ENCODE data around the gene CACNG4. TPM values are rescaled to one million over a fixed set of nuclear protein-coding genes. Genes with fewer than 3 reads are reported as not detected.

The CACNG4 gene
- total RNA-seq, 2 donors from 2014 or later = not detected

- Mint-ChIP-seq H3K36me3 (no peaks in the 10 kb centered on the region), H3K4me1 (ENCODE audit: low read depth in 2 of 2) (no peaks in the 10 kb centered on the region), H3K27me3 (peaks cover under 1 to 7% of the 10 kb centered on the region in 2 donors), H3K27ac (no peak overlapping the region), H3K9me3 (no peaks in the 10 kb centered on the region), H3K4me3 (no peak overlapping the region)
- ATAC-seq = no peak
- DNase-seq (ENCODE audit: low spot score) = no peak
Observed at GRCh38 chr17:67013891-67014290, 49.4 kb downstream of the CACNG4 start.

GRCh38 chr17:67015001-67015400, 50.5 kb downstream of the CACNG4 start:
- H3K4me1 Mint-ChIP-seq (ENCODE audit: low read depth in 2 of 2) = no peaks in the 10 kb centered on the region
- no peaks in the 10 kb centered on the region for H3K9me3 Mint-ChIP-seq
- no peak overlapping the region for H3K27ac Mint-ChIP-seq
- DNase-seq (ENCODE audit: low spot score) (no peak), ATAC-seq (no peak)
- H3K4me3 Mint-ChIP-seq = no peak overlapping the region
- no peaks in the 10 kb centered on the region for H3K36me3 Mint-ChIP-seq
- H3K27me3 Mint-ChIP-seq = peaks cover 0 to 4% of the 10 kb centered on the region in 2 donors

GRCh38 chr17:67016039-67016762, 51.7 kb downstream of the CACNG4 start:
- no peak for DNase-seq (ENCODE audit: low spot score)
- Mint-ChIP-seq H3K27me3 (peaks cover 0 to 3% of the 10 kb centered on the region in 2 donors), H3K9me3 (no peaks in the 10 kb centered on the region), H3K27ac (no peak overlapping the region), H3K36me3 (no peaks in the 10 kb centered on the region), H3K4me3 (no peak overlapping the region), H3K4me1 (ENCODE audit: low read depth in 2 of 2) (no peaks in the 10 kb centered on the region)
- no peak for ATAC-seq

- DNase-seq (ENCODE audit: low spot score) (no peak), ATAC-seq (no peak)
- no peaks in the 10 kb centered on the region for H3K36me3 Mint-ChIP-seq
- H3K27me3 Mint-ChIP-seq = peaks cover 0 to 3% of the 10 kb centered on the region in 2 donors
- no peak overlapping the region for H3K27ac Mint-ChIP-seq
- H3K4me1 Mint-ChIP-seq (ENCODE audit: low read depth in 2 of 2) = no peaks in the 10 kb centered on the region
- H3K9me3 Mint-ChIP-seq = no peaks in the 10 kb centered on the region
- no peak overlapping the region for H3K4me3 Mint-ChIP-seq
Observed at GRCh38 chr17:67017910-67018309, 53.4 kb downstream of the CACNG4 start.

- H3K27ac Mint-ChIP-seq = no peak overlapping the region
- no peaks in the 10 kb centered on the region for H3K9me3 Mint-ChIP-seq
- H3K4me1 Mint-ChIP-seq (ENCODE audit: low read depth in 2 of 2) = no peaks in the 10 kb centered on the region
- H3K4me3 Mint-ChIP-seq = no peak overlapping the region
- H3K36me3 Mint-ChIP-seq = no peaks in the 10 kb centered on the region
- DNase-seq (ENCODE audit: low spot score) (no peak), ATAC-seq (no peak)
- H3K27me3 Mint-ChIP-seq = peaks cover 0 to 3% of the 10 kb centered on the region in 2 donors
Observed at GRCh38 chr17:67018471-67019434, 54.2 kb downstream of the CACNG4 start.

GRCh38 chr17:67019809-67020208, 55.3 kb downstream of the CACNG4 start:
- H3K4me1 Mint-ChIP-seq (ENCODE audit: low read depth in 2 of 2) = no peaks in the 10 kb centered on the region
- H3K27ac Mint-ChIP-seq = no peak overlapping the region
- ATAC-seq (no peak), DNase-seq (ENCODE audit: low spot score) (no peak)
- no peak overlapping the region for H3K4me3 Mint-ChIP-seq
- no peaks in the 10 kb centered on the region for H3K27me3 Mint-ChIP-seq
- no peaks in the 10 kb centered on the region for H3K9me3 Mint-ChIP-seq
- no peaks in the 10 kb centered on the region for H3K36me3 Mint-ChIP-seq

- no peaks in the 10 kb centered on the region for H3K4me1 Mint-ChIP-seq (ENCODE audit: low read depth in 2 of 2)
- H3K27ac Mint-ChIP-seq = no peak overlapping the region
- H3K27me3 Mint-ChIP-seq = no peaks in the 10 kb centered on the region
- H3K4me3 Mint-ChIP-seq = no peak overlapping the region
- DNase-seq (ENCODE audit: low spot score) (no peak), ATAC-seq (no peak)
- H3K9me3 Mint-ChIP-seq = no peaks in the 10 kb centered on the region
- H3K36me3 Mint-ChIP-seq = no peaks in the 10 kb centered on the region
Observed at GRCh38 chr17:67020293-67020766, 55.8 kb downstream of the CACNG4 start.

- Mint-ChIP-seq H3K27ac (no peak overlapping the region), H3K4me1 (ENCODE audit: low read depth in 2 of 2) (no peaks in the 10 kb centered on the region), H3K36me3 (no peaks in the 10 kb centered on the region), H3K4me3 (no peak overlapping the region), H3K27me3 (no peaks in the 10 kb centered on the region), H3K9me3 (no peaks in the 10 kb centered on the region)
- DNase-seq (ENCODE audit: low spot score) (no peak), ATAC-seq (no peak)
Observed at GRCh38 chr17:67021196-67021595, 56.7 kb downstream of the CACNG4 start.

GRCh38 chr17:67021743-67022450, 57.4 kb downstream of the CACNG4 start:
- Mint-ChIP-seq H3K36me3 (no peaks in the 10 kb centered on the region), H3K27ac (no peak overlapping the region), H3K4me1 (ENCODE audit: low read depth in 2 of 2) (no peaks in the 10 kb centered on the region), H3K9me3 (no peaks in the 10 kb centered on the region), H3K27me3 (no peaks in the 10 kb centered on the region), H3K4me3 (no peak overlapping the region)
- DNase-seq (ENCODE audit: low spot score) (no peak), ATAC-seq (no peak)

- ATAC-seq (no peak), DNase-seq (ENCODE audit: low spot score) (no peak)
- H3K4me1 Mint-ChIP-seq (ENCODE audit: low read depth in 2 of 2) = no peaks in the 10 kb centered on the region
- no peak overlapping the region for H3K4me3 Mint-ChIP-seq
- H3K9me3 Mint-ChIP-seq = no peaks in the 10 kb centered on the region
- H3K27me3 Mint-ChIP-seq = no peaks in the 10 kb centered on the region
- H3K27ac Mint-ChIP-seq = no peak overlapping the region
- no peaks in the 10 kb centered on the region for H3K36me3 Mint-ChIP-seq
Observed at GRCh38 chr17:67022451-67022810, 57.9 kb downstream of the CACNG4 start.

- Mint-ChIP-seq H3K4me1 (ENCODE audit: low read depth in 2 of 2) (no peaks in the 10 kb centered on the region), H3K27me3 (no peaks in the 10 kb centered on the region), H3K36me3 (no peaks in the 10 kb centered on the region), H3K4me3 (no peak overlapping the region), H3K9me3 (no peaks in the 10 kb centered on the region), H3K27ac (no peak overlapping the region)
- no peak for DNase-seq (ENCODE audit: low spot score)
- ATAC-seq = no peak
Observed at GRCh38 chr17:67024736-67025135, 60.2 kb downstream of the CACNG4 start.

GRCh38 chr17:67025216-67025792, 60.8 kb downstream of the CACNG4 start:
- Mint-ChIP-seq H3K4me1 (ENCODE audit: low read depth in 2 of 2) (no peaks in the 10 kb centered on the region), H3K9me3 (no peaks in the 10 kb centered on the region), H3K36me3 (no peaks in the 10 kb centered on the region), H3K4me3 (no peak overlapping the region), H3K27ac (no peak overlapping the region), H3K27me3 (no peaks in the 10 kb centered on the region)
- DNase-seq (ENCODE audit: low spot score) (no peak), ATAC-seq (no peak)

- no peaks in the 10 kb centered on the region for H3K4me1 Mint-ChIP-seq (ENCODE audit: low read depth in 2 of 2)
- no peaks in the 10 kb centered on the region for H3K27me3 Mint-ChIP-seq
- no peak overlapping the region for H3K4me3 Mint-ChIP-seq
- no peaks in the 10 kb centered on the region for H3K36me3 Mint-ChIP-seq
- H3K9me3 Mint-ChIP-seq = no peaks in the 10 kb centered on the region
- no peak overlapping the region for H3K27ac Mint-ChIP-seq
- ATAC-seq (no peak), DNase-seq (ENCODE audit: low spot score) (no peak)
Observed at GRCh38 chr17:67026341-67026740, 61.8 kb downstream of the CACNG4 start.

All from natural killer cell treated with Interleukin-12 subunit alpha and Interleukin-12 subunit beta and Interleukin-15 and Interleukin-18, amount 100 ng/mL, for 72 hours (primary cell).